ENCODE data around the gene TP63. TPM values are rescaled to one million over a fixed set of nuclear protein-coding genes. Genes with fewer than 3 reads are reported as not detected.
"Not testable (repeated sequence)": the region's sequence is repeated elsewhere in the genome, so short reads cannot be mapped to it uniquely, and the experiment has no call there.

The TP63 gene
- total RNA-seq, 1 experiment from 2014 or later, result not detected

- Histone ChIP-seq H2BK120ac (ENCODE audit: low read depth, low read length, poor library complexity, severe bottlenecking) (no peak overlapping the region), H2BK15ac (ENCODE audit: low read depth, low read length) (no peak overlapping the region), H4K20me1 (ENCODE audit: control insufficient read depth, insufficient read depth, insufficient read length) (no peaks in the 10 kb centered on the region), H2BK12ac (ENCODE audit: insufficient read length, low read depth, low read length) (no peak overlapping the region), H3K4ac (ENCODE audit: low read depth, low read length) (no peak overlapping the region), H2AFZ (ENCODE audit: low read length) (no peak overlapping the region), H3K14ac (ENCODE audit: insufficient read depth, low read length) (no peak overlapping the region), H3K79me1 (ENCODE audit: insufficient read depth, low read depth, low read length, poor library complexity, severe bottlenecking) (no peaks in the 10 kb centered on the region), H3T11ph (ENCODE audit: low read length) (no peak overlapping the region), H3K79me2 (ENCODE audit: insufficient read depth, low read length) (no peaks in the 10 kb centered on the region), H2BK5ac (ENCODE audit: insufficient read length, low read length) (no peak overlapping the region), H3K4me2 (ENCODE audit: insufficient read depth, insufficient read length, low read length) (no peak overlapping the region), H3K9me3 (ENCODE audit: control insufficient read depth, low read depth, low read length) (no peaks in the 10 kb centered on the region), H3K23ac (ENCODE audit: insufficient read length, low read depth, low read length) (no peak overlapping the region), H2AK5ac (ENCODE audit: insufficient read length, low read length) (no peak overlapping the region), H3K27me3 (ENCODE audit: insufficient read depth, low read length) (no peaks in the 10 kb centered on the region), H3K27ac (ENCODE audit: insufficient read length, low read depth, low read length) (no peak overlapping the region), H4K91ac (ENCODE audit: insufficient read length, low read depth, low read length) (no peak overlapping the region), H4K8ac (replicated peaks; ENCODE audit: insufficient read length, low read depth, low read length) (no peak overlapping the region), H3K56ac (ENCODE audit: insufficient read length, low read depth, low read length) (no peak overlapping the region), H3K9ac (ENCODE audit: extremely low read depth, insufficient read length, low read length) (no peak overlapping the region), H3K18ac (ENCODE audit: insufficient read length, low read depth, low read length) (no peak overlapping the region), H4K5ac (ENCODE audit: insufficient read length, low read depth, low read length) (no peak overlapping the region), H3K23me2 (ENCODE audit: insufficient read length, low read depth, low read length, poor library complexity, severe bottlenecking) (no peaks in the 10 kb centered on the region), H2BK20ac (ENCODE audit: low read depth, low read length, poor library complexity, severe bottlenecking) (no peak overlapping the region), H3K4me1 (ENCODE audit: insufficient read depth, low read length) (no peaks in the 10 kb centered on the region)
- no peaks in the 10 kb centered on the region; a peak in 2 of 5 replicates for H3K9me3 Mint-ChIP-seq
- no peak overlapping the region for H3K27ac Mint-ChIP-seq
- no peak for TF ChIP-seq CTCF (conservative IDR thresholded peaks at IDR 0.05)
- H3K4me1 Mint-ChIP-seq, result peaks cover 0 to 2% of the 10 kb centered on the region in 2 experiments; a peak in 1 of 4 replicates
- H3K36me3 Mint-ChIP-seq (ENCODE audit: insufficient read depth in 1 of 3, low read depth in 3 of 3), result no peaks in the 10 kb centered on the region; a peak in 1 of 7 replicates
- DNase-seq, result no peak
- H3K4me3 Mint-ChIP-seq, result no peak overlapping the region
- no peaks in the 10 kb centered on the region for H3K27me3 Mint-ChIP-seq (ENCODE audit: low read depth)
Measured at GRCh38 chr3:189593581-189593980, 37.6 kb upstream of the TP63 start.

- not testable (repeated sequence) for H4K8ac ChIP-seq (replicated peaks; ENCODE audit: insufficient read length, low read depth, low read length); H4K20me1 ChIP-seq (ENCODE audit: control insufficient read depth, insufficient read depth, insufficient read length); H3K23ac ChIP-seq (ENCODE audit: insufficient read length, low read depth, low read length); H3K27ac ChIP-seq (ENCODE audit: insufficient read length, low read depth, low read length); H3K23me2 ChIP-seq (ENCODE audit: insufficient read length, low read depth, low read length, poor library complexity, severe bottlenecking); H2BK5ac ChIP-seq (ENCODE audit: insufficient read length, low read length); H3K4me3 Mint-ChIP-seq; H3K14ac ChIP-seq (ENCODE audit: insufficient read depth, low read length); H3K18ac ChIP-seq (ENCODE audit: insufficient read length, low read depth, low read length); H3K4me1 Mint-ChIP-seq; H3K56ac ChIP-seq (ENCODE audit: insufficient read length, low read depth, low read length); H3K4me1 ChIP-seq (ENCODE audit: insufficient read depth, low read length); H3K4me2 ChIP-seq (ENCODE audit: insufficient read depth, insufficient read length, low read length); H3K79me1 ChIP-seq (ENCODE audit: insufficient read depth, low read depth, low read length, poor library complexity, severe bottlenecking); H4K91ac ChIP-seq (ENCODE audit: insufficient read length, low read depth, low read length); DNase-seq; H2BK20ac ChIP-seq (ENCODE audit: low read depth, low read length, poor library complexity, severe bottlenecking); H3K9me3 Mint-ChIP-seq; H3K79me2 ChIP-seq (ENCODE audit: insufficient read depth, low read length); H2BK12ac ChIP-seq (ENCODE audit: insufficient read length, low read depth, low read length); H4K5ac ChIP-seq (ENCODE audit: insufficient read length, low read depth, low read length); H3T11ph ChIP-seq (ENCODE audit: low read length); H2AFZ ChIP-seq (ENCODE audit: low read length); H3K27me3 ChIP-seq (ENCODE audit: insufficient read depth, low read length); H3K9ac ChIP-seq (ENCODE audit: extremely low read depth, insufficient read length, low read length); H3K4ac ChIP-seq (ENCODE audit: low read depth, low read length); H3K36me3 Mint-ChIP-seq (ENCODE audit: insufficient read depth in 1 of 3, low read depth in 3 of 3); H2AK5ac ChIP-seq (ENCODE audit: insufficient read length, low read length); H2BK15ac ChIP-seq (ENCODE audit: low read depth, low read length); H3K9me3 ChIP-seq (ENCODE audit: control insufficient read depth, low read depth, low read length); H3K27me3 Mint-ChIP-seq (ENCODE audit: low read depth); H2BK120ac ChIP-seq (ENCODE audit: low read depth, low read length, poor library complexity, severe bottlenecking)
- peak overlapping the region in 1 of 3 experiments; percentile 39; a peak in 1 of 7 replicates for H3K27ac Mint-ChIP-seq
- no CpG with 5 or more reads among the region's 45 CpGs for WGBS (ENCODE audit: extremely low coverage, insufficient read length, low lambda C conversion rate)
Measured at GRCh38 chr3:189596078-189596979, 34.9 kb upstream of the TP63 start.

All from H9 (cell line).